ENCODE data around the gene FBXW2.

GRCh38 chr9:120765910-120766425, 27.2 kb downstream of the FBXW2 start:
- TF ChIP-seq CTCF (IDR thresholded peaks at IDR 0.05 in 8 of 11, conservative IDR thresholded peaks at IDR 0.05 in 3 of 11) = no peak
- no peak for TF ChIP-seq POLR2A (IDR thresholded peaks at IDR 0.05)
